SK-N-SH treated with all-trans-retinoic acid at 6 μM for 48 hours (cell line): ENCODE measurements around the gene RIPK4.

Experiments
- ATAC-seq: fragments of 200-7000 bp; cut with Tn5 transposase; 3 replicates; pipeline ENCODE4 v1.9.1; 2020; ENCODE audit warnings: mild to moderate bottlenecking, moderate library complexity
- ARNTL ChIP-seq: fragments of 450-650 bp; formaldehyde crosslinking; IDR thresholded peaks from 2 replicates; pipeline ENCODE4 v1.5.0; 2020; ENCODE audit warnings: low read depth, mild to moderate bottlenecking, moderate library complexity, borderline replicate concordance
- BACH2 ChIP-seq: fragments of 250-450 bp; sonication (Bioruptor Pico); IDR thresholded peaks from 2 replicates; pipeline ENCODE4 v1.9.0; 2021; ENCODE audit warnings: mild to moderate bottlenecking, borderline replicate concordance
- CSDC2 ChIP-seq: fragments of 250-450 bp; sonication (Bioruptor Pico); IDR thresholded peaks from 2 replicates; pipeline ENCODE4 v1.5.0; 2020; ENCODE audit warnings: mild to moderate bottlenecking, moderate library complexity
- CSRNP3 ChIP-seq: fragments of 250-450 bp; sonication (Bioruptor Pico); IDR thresholded peaks from 2 replicates; pipeline ENCODE4 v1.5.1; 2021; ENCODE audit warnings: mild to moderate bottlenecking, moderate library complexity
- ESRRG ChIP-seq: fragments of 250-450 bp; sonication (Bioruptor Pico); IDR thresholded peaks from 2 replicates; pipeline ENCODE4 v1.6.1; 2021; ENCODE audit warnings: mild to moderate bottlenecking
- GLIS3 ChIP-seq: fragments of 250-450 bp; sonication (Bioruptor Pico); IDR thresholded peaks from 2 replicates; pipeline ENCODE4 v1.5.0; 2020; ENCODE audit warnings: mild to moderate bottlenecking, moderate library complexity
- ISL1 ChIP-seq: fragments of 250-450 bp; sonication (Bioruptor Pico); IDR thresholded peaks from 2 replicates; pipeline ENCODE4 v2.1.2; 2022; ENCODE audit warnings: mild to moderate bottlenecking, moderate library complexity
- OSR1 ChIP-seq: fragments of 250-450 bp; sonication (Bioruptor Pico); IDR thresholded peaks from 2 replicates; pipeline ENCODE4 v1.8.0; 2022; ENCODE audit warnings: moderate library complexity, mild to moderate bottlenecking, inconsistent platforms
- PATZ1 ChIP-seq: fragments of 250-450 bp; sonication (Bioruptor Pico); IDR thresholded peaks from 2 replicates; pipeline ENCODE4 v1.8.0; 2020; ENCODE audit warnings: mild to moderate bottlenecking, moderate library complexity, borderline replicate concordance
- PPARA ChIP-seq: fragments of 250-450 bp; sonication (Bioruptor Pico); IDR thresholded peaks from 2 replicates; pipeline ENCODE4 v1.5.0; 2020; ENCODE audit warnings: mild to moderate bottlenecking, borderline replicate concordance
- RARB ChIP-seq: fragments of 250-450 bp; sonication (Bioruptor Pico); IDR thresholded peaks from 2 replicates; pipeline ENCODE4 v1.8.0; 2021; ENCODE audit warnings: mild to moderate bottlenecking, moderate library complexity
- SNAI2 ChIP-seq: fragments of 250-450 bp; sonication (Bioruptor Pico); IDR thresholded peaks from 2 replicates; pipeline ENCODE4 v1.5.0; 2020; ENCODE audit warnings: mild to moderate bottlenecking, moderate library complexity
- TCF4 ChIP-seq: fragments of 250-450 bp; sonication (Bioruptor Pico); IDR thresholded peaks from 2 replicates; pipeline ENCODE4 v1.8.0; 2021; ENCODE audit warnings: mild to moderate bottlenecking, moderate library complexity, borderline replicate concordance
- TOX ChIP-seq: fragments of 250-450 bp; sonication (Bioruptor Pico); IDR thresholded peaks from 2 replicates; pipeline ENCODE4 v1.8.0; 2021; ENCODE audit warnings: mild to moderate bottlenecking, moderate library complexity, borderline replicate concordance
- TSHZ2 ChIP-seq: fragments of 250-450 bp; sonication (Bioruptor Pico); IDR thresholded peaks from 2 replicates; pipeline ENCODE4 v1.5.0; 2020; ENCODE audit warnings: mild to moderate bottlenecking, moderate library complexity
- ZC3H10 ChIP-seq: fragments of 250-450 bp; sonication (Bioruptor Pico); IDR thresholded peaks from 2 replicates; pipeline ENCODE4 v1.5.1; 2021; ENCODE audit warnings: mild to moderate bottlenecking, moderate library complexity
- ZFP3 ChIP-seq: fragments of 250-450 bp; sonication (Bioruptor Pico); IDR thresholded peaks from 2 replicates; pipeline ENCODE4 v1.5.0; 2020; ENCODE audit warnings: mild to moderate bottlenecking, moderate library complexity
- ZFP30 ChIP-seq: fragments of 450-650 bp; formaldehyde crosslinking; IDR thresholded peaks from 2 replicates; pipeline ENCODE4 v1.5.0; 2022; ENCODE audit warnings: mild to moderate bottlenecking, moderate library complexity
- ZNF565 ChIP-seq: fragments of 450-650 bp; formaldehyde crosslinking; conservative IDR thresholded peaks from 2 replicates; pipeline ENCODE4 v1.5.0; 2020; ENCODE audit warnings: low read depth, mild to moderate bottlenecking, moderate library complexity
- ZNF70 ChIP-seq: fragments of 450-650 bp; formaldehyde crosslinking; IDR thresholded peaks from 2 replicates; pipeline ENCODE4 v1.5.0; 2020; ENCODE audit warnings: mild to moderate bottlenecking, moderate library complexity
- ZNF8 ChIP-seq: fragments of 450-650 bp; formaldehyde crosslinking; IDR thresholded peaks from 2 replicates; pipeline ENCODE4 v1.5.0; 2020; ENCODE audit warnings: mild to moderate bottlenecking, moderate library complexity
- TF ChIP-seq, protein P1 (sequence below): fragments of 250-450 bp; sonication (Bioruptor Pico); IDR thresholded peaks from 2 replicates; pipeline ENCODE4 v1.8.0; 2021; ENCODE audit warnings: low read depth, mild to moderate bottlenecking, moderate library complexity, borderline replicate concordance

The RIPK4 gene

GRCh38 chr21:41727784-41728763, 38.8 kb downstream of the RIPK4 start:
- TF ChIP-seq BACH2 (CRISPR knock-in tag) = no peak
- no peak for TF ChIP-seq ZNF8 (CRISPR knock-in tag)
- no peak for TF ChIP-seq PPARA (CRISPR knock-in tag)
- TF ChIP-seq ISL1 = no peak
- TF ChIP-seq TCF4 (CRISPR knock-in tag) = no peak
- no peak for TF ChIP-seq ZNF565
- no peak for TF ChIP-seq TSHZ2 (CRISPR knock-in tag)
- ATAC-seq = peak; percentile 42

GRCh38 chr21:41726970-41727783, 39.7 kb downstream of the RIPK4 start:
- ATAC-seq = peak; percentile 88
- no peak for TF ChIP-seq ZFP30 (CRISPR knock-in tag)
- no peak for TF ChIP-seq ZFP3 (CRISPR knock-in tag)
- no peak for TF ChIP-seq ZC3H10 (CRISPR knock-in tag)
- TF ChIP-seq PPARA (CRISPR knock-in tag) = no peak
- no peak for TF ChIP-seq OSR1 (CRISPR knock-in tag)
- TF ChIP-seq RARB (CRISPR knock-in tag) = no peak
- TF ChIP-seq ZNF70 (CRISPR knock-in tag) = no peak
- TF ChIP-seq, all 23 proteins: peak for 0

GRCh38 chr21:41726630-41726969, 40.3 kb downstream of the RIPK4 start:
- TF ChIP-seq TOX (CRISPR knock-in tag) = no peak
- TF ChIP-seq, protein P1, sequence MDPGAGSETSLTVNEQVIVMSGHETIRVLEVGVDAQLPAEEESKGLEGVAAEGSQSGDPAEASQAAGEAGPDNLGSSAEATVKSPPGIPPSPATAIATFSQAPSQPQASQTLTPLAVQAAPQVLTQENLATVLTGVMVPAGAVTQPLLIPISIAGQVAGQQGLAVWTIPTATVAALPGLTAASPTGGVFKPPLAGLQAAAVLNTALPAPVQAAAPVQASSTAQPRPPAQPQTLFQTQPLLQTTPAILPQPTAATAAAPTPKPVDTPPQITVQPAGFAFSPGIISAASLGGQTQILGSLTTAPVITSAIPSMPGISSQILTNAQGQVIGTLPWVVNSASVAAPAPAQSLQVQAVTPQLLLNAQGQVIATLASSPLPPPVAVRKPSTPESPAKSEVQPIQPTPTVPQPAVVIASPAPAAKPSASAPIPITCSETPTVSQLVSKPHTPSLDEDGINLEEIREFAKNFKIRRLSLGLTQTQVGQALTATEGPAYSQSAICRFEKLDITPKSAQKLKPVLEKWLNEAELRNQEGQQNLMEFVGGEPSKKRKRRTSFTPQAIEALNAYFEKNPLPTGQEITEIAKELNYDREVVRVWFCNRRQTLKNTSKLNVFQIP (CRISPR knock-in tag) = no peak
- no peak for TF ChIP-seq ZFP3 (CRISPR knock-in tag)
- no peak for TF ChIP-seq PATZ1 (CRISPR knock-in tag)
- TF ChIP-seq ARNTL (CRISPR knock-in tag) = no peak
- no peak for TF ChIP-seq SNAI2 (CRISPR knock-in tag)
- TF ChIP-seq ISL1 = no peak
- no peak for TF ChIP-seq PPARA (CRISPR knock-in tag)
- no peak for TF ChIP-seq ZNF70 (CRISPR knock-in tag)
- TF ChIP-seq OSR1 (CRISPR knock-in tag) = no peak
- TF ChIP-seq CSDC2 (CRISPR knock-in tag) = no peak
- TF ChIP-seq GLIS3 (CRISPR knock-in tag) = no peak
- no peak for TF ChIP-seq ESRRG (CRISPR knock-in tag)
- no peak for TF ChIP-seq CSRNP3 (CRISPR knock-in tag)
- no peak for TF ChIP-seq ZFP30 (CRISPR knock-in tag)
- TF ChIP-seq ZC3H10 (CRISPR knock-in tag) = no peak
- no peak for TF ChIP-seq TSHZ2 (CRISPR knock-in tag)
- no peak for TF ChIP-seq TCF4 (CRISPR knock-in tag)
- no peak for TF ChIP-seq ZNF8 (CRISPR knock-in tag)
- no peak for TF ChIP-seq BACH2 (CRISPR knock-in tag)
- ATAC-seq = no peak
